GM18505 (cell line): Measurements from ENCODE around the gene REG3G.
"Not testable (repeated sequence)": the region's sequence is repeated elsewhere in the genome, so short reads cannot be mapped to it uniquely, and the experiment has no call there.

Source experiments
- ATAC-seq: cut with Tn5 transposase; IDR thresholded peaks from one replicate; pipeline ENCODE4 v1.9.1; 2021; ENCODE audit not compliant: unreplicated experiment
- POLR2A ChIP-seq: IDR thresholded peaks from 4 replicates; pipeline ENCODE4 v1.6.1; 2011; ENCODE audit warnings: borderline replicate concordance; ENCODE audit not compliant: insufficient read depth, insufficient read length; ENCODE audit errors: extremely low read depth

REG3G gene

GRCh38 chr2:78994789-78995188 lies 30.7 kb upstream of the REG3G start:
- ATAC-seq: no peak
- TF ChIP-seq POLR2A: no peak

DNA sequence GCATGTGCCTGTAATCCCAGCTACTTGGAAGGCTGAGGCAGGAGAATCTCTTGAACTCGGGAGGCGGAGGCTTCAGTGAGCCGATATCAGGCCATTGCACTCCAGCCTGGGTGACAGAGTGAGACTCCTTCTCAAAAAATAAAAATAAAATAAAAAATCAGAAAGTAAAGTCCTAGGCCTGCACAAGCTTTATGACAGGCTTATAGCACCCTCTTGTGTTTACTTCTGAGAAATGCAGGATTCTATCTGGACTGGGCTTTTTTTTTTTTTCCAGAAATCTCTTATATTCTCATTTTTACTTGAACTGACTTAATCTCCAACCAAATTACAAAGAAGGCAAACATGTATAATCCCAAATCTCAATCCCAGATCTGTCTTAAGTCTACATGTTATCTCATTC lies 26.1 kb upstream of the REG3G start:
- TF ChIP-seq POLR2A: no peak
- no peak for ATAC-seq

GRCh38 chr2:79000008-79000576 lies 25.4 kb upstream of the REG3G start:
- TF ChIP-seq POLR2A: no peak
- ATAC-seq: no peak

GRCh38 chr2:79001285-79001684 lies 24.2 kb upstream of the REG3G start:
- TF ChIP-seq POLR2A: no peak
- ATAC-seq: no peak

- no peak for TF ChIP-seq POLR2A
- ATAC-seq: no peak
Measured at GRCh38 chr2:79004680-79005079, 20.8 kb upstream of the REG3G start.

GRCh38 chr2:79005216-79005615 lies 20.3 kb upstream of the REG3G start:
- TF ChIP-seq POLR2A: no peak
- no peak for ATAC-seq

- TF ChIP-seq POLR2A: no peak
- no peak for ATAC-seq
Measured at GRCh38 chr2:79009388-79009787, 16.1 kb upstream of the REG3G start.

DNA sequence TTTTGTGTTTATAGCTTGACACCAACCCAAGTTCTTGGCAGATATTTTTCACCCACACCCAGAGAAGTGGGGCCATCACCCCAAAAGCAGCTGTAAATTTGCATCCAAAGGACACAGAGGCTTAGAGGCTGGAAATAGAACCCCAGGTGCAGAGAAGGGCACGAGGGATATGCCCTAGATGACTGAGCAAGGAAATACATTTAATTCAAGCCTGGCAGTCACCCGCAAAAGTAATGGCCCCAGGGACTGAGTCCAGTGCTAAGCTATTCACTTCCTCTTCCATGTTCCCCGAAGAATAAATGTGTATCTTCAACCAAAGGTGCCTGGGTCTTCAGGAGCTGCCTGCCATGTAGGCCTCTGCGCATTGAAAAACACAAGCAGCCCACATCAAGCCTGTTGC lies 14.0 kb upstream of the REG3G start:
- no peak for TF ChIP-seq POLR2A
- no peak for ATAC-seq

DNA sequence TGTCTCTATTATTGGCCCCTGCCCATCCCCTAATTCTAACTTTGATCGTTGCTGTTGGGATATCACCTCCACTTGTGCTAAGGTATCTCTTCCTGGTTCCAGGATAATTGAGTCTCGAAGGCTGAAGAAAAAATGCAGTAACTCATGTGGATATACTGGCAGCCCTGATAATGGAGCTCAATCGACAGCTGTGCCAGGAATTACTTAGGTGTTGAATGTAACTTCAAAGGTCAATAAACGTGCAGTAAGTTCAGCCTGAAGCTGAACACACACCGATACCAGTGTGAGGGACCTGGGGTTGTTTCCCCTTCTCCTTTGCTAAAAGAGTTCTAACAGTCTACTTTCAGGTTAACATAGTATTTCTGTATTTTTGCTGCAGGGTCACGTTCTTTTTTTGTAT lies 11.9 kb upstream of the REG3G start:
- TF ChIP-seq POLR2A: no peak
- ATAC-seq: no peak

DNA sequence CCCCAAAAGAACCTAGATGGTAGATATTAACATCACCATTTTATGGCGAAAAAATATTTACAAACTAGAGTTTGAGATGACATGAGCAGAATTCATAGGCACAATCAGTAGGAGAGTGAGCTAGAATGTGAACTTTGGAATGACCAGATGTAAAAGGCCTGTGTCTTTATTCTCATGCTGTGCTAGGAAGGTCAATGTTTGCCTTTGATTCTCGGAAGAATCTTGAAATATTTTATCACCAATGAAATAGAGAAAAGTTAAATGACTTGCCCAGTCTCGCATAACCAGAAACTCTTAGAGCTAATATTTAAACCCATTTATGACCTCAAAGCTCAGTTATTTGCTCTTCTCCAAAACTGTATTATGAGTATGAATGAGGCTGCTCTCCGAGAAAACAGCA lies 9.2 kb upstream of the REG3G start:
- TF ChIP-seq POLR2A: no peak
- no peak for ATAC-seq

DNA sequence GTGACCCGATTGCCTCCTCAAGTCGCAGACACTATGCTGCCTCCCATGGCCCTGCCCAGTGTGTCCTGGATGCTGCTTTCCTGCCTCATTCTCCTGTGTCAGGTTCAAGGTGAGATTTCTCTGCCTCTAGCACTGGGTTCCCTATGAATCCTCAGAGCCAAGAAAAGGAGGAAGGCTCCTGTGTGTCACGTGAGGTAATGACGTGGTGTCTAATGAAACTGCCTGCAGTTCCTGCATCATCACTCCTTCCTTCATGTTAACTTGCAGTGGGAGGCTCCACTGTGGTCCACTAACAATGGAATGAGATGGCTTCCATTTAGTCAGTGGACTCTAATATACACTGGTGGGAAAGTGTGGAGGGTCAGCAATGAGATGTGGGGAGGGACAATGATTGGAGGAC lies 559 bp downstream of the REG3G start:
- no peak for TF ChIP-seq POLR2A
- no peak for ATAC-seq

DNA sequence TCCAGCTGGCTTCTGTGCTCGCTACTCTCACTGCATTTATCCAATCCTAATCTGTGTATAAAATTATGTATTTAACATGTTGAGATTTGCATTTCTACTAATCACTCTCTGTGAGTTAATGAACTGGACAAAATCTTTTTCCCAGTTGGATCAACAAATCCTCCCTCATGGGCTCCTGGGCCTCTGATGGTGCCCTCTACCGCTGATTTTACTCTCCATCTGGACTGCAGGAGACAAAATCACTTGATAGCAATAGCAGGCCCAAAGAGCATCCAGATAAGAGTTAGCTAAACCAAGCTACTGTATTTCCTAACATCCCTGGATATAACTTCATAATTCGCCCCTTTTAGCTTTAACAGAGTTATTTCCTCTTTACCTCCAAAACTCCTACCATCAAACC lies 14.4 kb downstream of the REG3G start:
- TF ChIP-seq POLR2A: no peak
- no peak for ATAC-seq

GRCh38 chr2:79041032-79041448 lies 15.5 kb downstream of the REG3G start:
- no peak for ATAC-seq
- no peak for TF ChIP-seq POLR2A

- ATAC-seq: not testable (repeated sequence)
Measured at GRCh38 chr2:79053486-79053885, 28.0 kb downstream of the REG3G start.

DNA sequence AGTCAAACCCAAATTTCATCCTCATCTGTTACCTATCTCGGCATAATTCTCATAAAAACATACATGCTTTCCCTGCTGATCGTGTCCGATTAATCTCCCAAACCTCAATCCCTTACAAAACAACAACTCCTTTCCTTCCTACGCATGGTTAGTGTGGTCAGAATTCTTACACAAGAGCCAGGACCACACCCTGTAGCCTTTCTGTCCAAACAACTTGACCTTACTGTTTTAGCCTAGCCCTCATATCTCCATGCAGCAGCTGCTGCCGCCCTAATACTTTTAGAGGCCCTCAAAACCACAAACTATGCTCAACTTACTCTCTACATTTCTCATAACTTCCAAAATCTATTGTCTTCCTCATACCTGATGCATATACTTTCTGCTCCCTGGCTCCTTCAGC lies 29.3 kb downstream of the REG3G start:
- ATAC-seq: not testable (repeated sequence)
